PFSK-1 (cell line): ENCODE data around the gene TAF10.

Experiments used
- FOXP2 ChIP-seq: optimal IDR thresholded peaks from 2 replicates; pipeline ENCODE3; 2011; ENCODE audit warnings: borderline replicate concordance, control low read depth, inconsistent platforms; ENCODE audit not compliant: insufficient read depth; ENCODE audit errors: extremely low read length, extremely low read depth
- POLR2AphosphoS5 ChIP-seq: IDR thresholded peaks from 2 replicates; pipeline ENCODE4 v1.6.1; 2012; ENCODE audit warnings: low read depth, mild to moderate bottlenecking, control low read depth, low read length, moderate library complexity
- SIN3A ChIP-seq: IDR thresholded peaks from 2 replicates; pipeline ENCODE4 v1.6.1; 2012; ENCODE audit warnings: mild to moderate bottlenecking, low read length, moderate library complexity, borderline replicate concordance; ENCODE audit not compliant: insufficient read depth
- TAF1 ChIP-seq: IDR thresholded peaks from 2 replicates; pipeline ENCODE4 v1.6.1; 2012; ENCODE audit warnings: low read length, control low read depth, borderline replicate concordance; ENCODE audit not compliant: insufficient read depth
- TF ChIP-seq, protein P1 (sequence below), 2 experiments: IDR thresholded peaks; 2 replicates each; pipeline versions ENCODE4 v1.6.1 to v1.8.0; 2011 to 2012; ENCODE audit warnings: low read depth in 2 of 2, low read length in 2 of 2, control low read depth in 1 of 2, inconsistent platforms in 1 of 2, mild to moderate bottlenecking in 1 of 2, moderate library complexity in 1 of 2; ENCODE audit not compliant: insufficient read depth in 1 of 2

The TAF10 gene

GRCh38 chr11:6603287-6604080 is 8.5 kb downstream of the TAF10 start, which contains the start of the genes ILK and RRP8:
TSS of gene ILK (plus strand) at chr11:6603774. CDS start at chr11:6604272, 498 bp downstream.
TSS of gene RRP8 (minus strand) at chr11:6603616. CDS start at chr11:6603502, 114 bp downstream.
- TF ChIP-seq FOXP2 = peak; percentile 95
- TF ChIP-seq, protein P1, sequence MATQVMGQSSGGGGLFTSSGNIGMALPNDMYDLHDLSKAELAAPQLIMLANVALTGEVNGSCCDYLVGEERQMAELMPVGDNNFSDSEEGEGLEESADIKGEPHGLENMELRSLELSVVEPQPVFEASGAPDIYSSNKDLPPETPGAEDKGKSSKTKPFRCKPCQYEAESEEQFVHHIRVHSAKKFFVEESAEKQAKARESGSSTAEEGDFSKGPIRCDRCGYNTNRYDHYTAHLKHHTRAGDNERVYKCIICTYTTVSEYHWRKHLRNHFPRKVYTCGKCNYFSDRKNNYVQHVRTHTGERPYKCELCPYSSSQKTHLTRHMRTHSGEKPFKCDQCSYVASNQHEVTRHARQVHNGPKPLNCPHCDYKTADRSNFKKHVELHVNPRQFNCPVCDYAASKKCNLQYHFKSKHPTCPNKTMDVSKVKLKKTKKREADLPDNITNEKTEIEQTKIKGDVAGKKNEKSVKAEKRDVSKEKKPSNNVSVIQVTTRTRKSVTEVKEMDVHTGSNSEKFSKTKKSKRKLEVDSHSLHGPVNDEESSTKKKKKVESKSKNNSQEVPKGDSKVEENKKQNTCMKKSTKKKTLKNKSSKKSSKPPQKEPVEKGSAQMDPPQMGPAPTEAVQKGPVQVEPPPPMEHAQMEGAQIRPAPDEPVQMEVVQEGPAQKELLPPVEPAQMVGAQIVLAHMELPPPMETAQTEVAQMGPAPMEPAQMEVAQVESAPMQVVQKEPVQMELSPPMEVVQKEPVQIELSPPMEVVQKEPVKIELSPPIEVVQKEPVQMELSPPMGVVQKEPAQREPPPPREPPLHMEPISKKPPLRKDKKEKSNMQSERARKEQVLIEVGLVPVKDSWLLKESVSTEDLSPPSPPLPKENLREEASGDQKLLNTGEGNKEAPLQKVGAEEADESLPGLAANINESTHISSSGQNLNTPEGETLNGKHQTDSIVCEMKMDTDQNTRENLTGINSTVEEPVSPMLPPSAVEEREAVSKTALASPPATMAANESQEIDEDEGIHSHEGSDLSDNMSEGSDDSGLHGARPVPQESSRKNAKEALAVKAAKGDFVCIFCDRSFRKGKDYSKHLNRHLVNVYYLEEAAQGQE (IDR thresholded peaks at IDR 0.05; ENCODE audit: insufficient read depth in 1 of 2, low read depth in 2 of 2, low read length in 2 of 2) = peak in 1 of 2 experiments; percentile 71; a peak in 1 of 4 replicates
- peak; percentile 100 for TF ChIP-seq SIN3A
- TF ChIP-seq POLR2AphosphoS5 = peak; percentile 96
- peak; percentile 91 for TF ChIP-seq TAF1

GRCh38 chr11:6602096-6602940 is 9.7 kb downstream of the TAF10 start:
- TF ChIP-seq SIN3A (no peak), TAF1 (no peak), FOXP2 (no peak), POLR2AphosphoS5 (no peak)
- TF ChIP-seq, protein P1 (IDR thresholded peaks at IDR 0.05; ENCODE audit: insufficient read depth in 1 of 2, low read depth in 2 of 2, low read length in 2 of 2) = no peak

GRCh38 chr11:6601041-6601461 is 11.0 kb downstream of the TAF10 start:
- TF ChIP-seq SIN3A = no peak
- TF ChIP-seq FOXP2 = no peak
- TF ChIP-seq POLR2AphosphoS5 = no peak
- TF ChIP-seq, protein P1 (IDR thresholded peaks at IDR 0.05; ENCODE audit: insufficient read depth in 1 of 2, low read depth in 2 of 2, low read length in 2 of 2) = no peak
- TF ChIP-seq TAF1 = no peak

GRCh38 chr11:6599881-6600390 is 12.1 kb downstream of the TAF10 start:
- TF ChIP-seq, protein P1 (IDR thresholded peaks at IDR 0.05; ENCODE audit: insufficient read depth in 1 of 2, low read depth in 2 of 2, low read length in 2 of 2) = no peak
- TF ChIP-seq SIN3A (no peak), FOXP2 (no peak), POLR2AphosphoS5 (no peak)
